Measurements from ENCODE around the gene NUDT3. TPM values are rescaled to one million over a fixed set of nuclear protein-coding genes. Genes with fewer than 3 reads are reported as not detected.
A peak's percentile ranks its signal among the peaks of the same experiment; 100 is the strongest.

NUDT3 gene
- total and polyA plus RNA-seq, 9 of the 15 experiments (the other 6 are each of a cell fraction or from before 2014, with no cell fraction given) = 5.4 to 81.2 (median 56.4) TPM

- TF ChIP-seq THAP7 (CRISPR knock-in tag; IDR thresholded peaks at IDR 0.05) = no peak
- peak; percentile 80; the same call in 1 of the 2 replicates for TF ChIP-seq CREB1 (IDR thresholded peaks at IDR 0.05)
- no peak for TF ChIP-seq CREB1 (CRISPR knock-in tag; IDR thresholded peaks at IDR 0.05)
- TF ChIP-seq ZNF324 (CRISPR knock-in tag; IDR thresholded peaks at IDR 0.05) = no peak
- no peak for TF ChIP-seq CREBBP (IDR thresholded peaks at IDR 0.05; ENCODE audit: low read depth, low read length)
- TF ChIP-seq ELK3 (CRISPR knock-in tag; IDR thresholded peaks at IDR 0.05) = no peak
- TF ChIP-seq ATF3 (IDR thresholded peaks at IDR 0.05) = peak; percentile 60
- TF ChIP-seq ATF3 (CRISPR knock-in tag; conservative IDR thresholded peaks at IDR 0.05) = no peak
- TF ChIP-seq ZNF445 (CRISPR knock-in tag; IDR thresholded peaks at IDR 0.05; ENCODE audit: low read depth) = no peak
- peak; percentile 86 to 98; a peak in 3 of 4 replicates for TF ChIP-seq HDAC1 (IDR thresholded peaks at IDR 0.05)
- peak; percentile 94; the same call in 1 of the 2 replicates for TF ChIP-seq CC2D1A (IDR thresholded peaks at IDR 0.05)
- peak; percentile 84 for TF ChIP-seq JUND (IDR thresholded peaks at IDR 0.05; ENCODE audit: borderline replicate concordance, low read depth, low read length)
- peak; percentile 75; the same call in 2 of the 3 replicates for TF ChIP-seq JUND (tag; IDR thresholded peaks at IDR 0.05; ENCODE audit: borderline replicate concordance, low read depth, low read length)
- TF ChIP-seq DMBX1 (CRISPR knock-in tag; IDR thresholded peaks at IDR 0.05; ENCODE audit: borderline replicate concordance) = peak; percentile 85
- TF ChIP-seq TEAD1 (CRISPR knock-in tag; IDR thresholded peaks at IDR 0.05) = 0 out of 4 replicates have a peak, but pooled peaks of 1 of the 2 experiments have one; percentile 10
- no peak for TF ChIP-seq ZNF224 (CRISPR knock-in tag; IDR thresholded peaks at IDR 0.05)
- TF ChIP-seq LCOR (CRISPR knock-in tag; IDR thresholded peaks at IDR 0.05) = peak; percentile 93
- TF ChIP-seq ATF1 (CRISPR knock-in tag; IDR thresholded peaks at IDR 0.05) = no peak
- TF ChIP-seq ATF1 (tag; IDR thresholded peaks at IDR 0.05) = peak; percentile 39; the same call in 1 of the 2 replicates
- no peak for TF ChIP-seq TCF15 (CRISPR knock-in tag; IDR thresholded peaks at IDR 0.05)
- TF ChIP-seq ZNF395 (CRISPR knock-in tag; IDR thresholded peaks at IDR 0.05) = peak; percentile 65
- 0 out of 2 replicates have a peak, but pooled peaks have one; percentile 31 for TF ChIP-seq ELF4 (CRISPR knock-in tag; IDR thresholded peaks at IDR 0.05)
- no peak for TF ChIP-seq PYGO2 (tag; IDR thresholded peaks at IDR 0.05)
- peak; percentile 68; the same call in 1 of the 2 replicates for TF ChIP-seq MBD2 (IDR thresholded peaks at IDR 0.05; ENCODE audit: borderline replicate concordance, low read depth)
Measured at GRCh38 chr6:34281702-34282334, 110.7 kb downstream of the NUDT3 start (continued).
